ENCODE measurements around the gene ADGB.

Gene ADGB

DNA sequence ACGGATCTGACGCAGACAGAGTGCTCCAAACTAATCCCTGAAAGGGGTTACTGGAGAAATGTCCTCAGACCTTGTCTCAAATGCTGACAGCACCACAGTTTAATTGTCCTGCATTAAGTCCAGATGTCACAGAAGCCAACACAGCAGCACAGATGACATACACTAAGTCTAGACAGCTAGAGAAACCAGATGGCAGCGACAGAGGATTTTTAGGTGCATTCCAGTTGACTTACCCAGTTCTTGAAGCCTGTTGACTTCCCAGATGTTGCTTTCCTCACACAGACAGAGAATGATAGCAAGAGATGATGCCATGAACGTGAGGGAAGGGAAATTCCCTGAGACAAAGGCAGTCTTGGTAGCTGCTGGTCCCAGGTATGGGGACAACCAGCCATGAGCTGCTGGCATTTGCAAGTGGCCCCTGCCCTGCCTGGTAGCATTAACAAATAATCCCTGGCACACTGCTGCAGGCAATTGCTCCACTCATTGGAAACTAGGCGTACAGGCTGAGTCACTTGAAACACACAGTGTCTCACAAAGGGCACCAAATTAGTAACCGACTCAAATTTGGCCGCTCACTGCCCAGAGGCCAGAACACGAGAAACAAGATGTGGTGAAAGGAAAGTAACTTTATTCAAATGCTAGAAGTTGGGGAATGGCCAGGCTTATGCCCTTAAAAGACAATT, 52.2 kb downstream of the ADGB start:
- Histone ChIP-seq H3K9ac (no peak overlapping the region), H3K9me3 (replicated peaks in 1 of 11) (peaks cover 0 to 6% (median 4%) of the 10 kb centered on the region in 11 experiments; a peak in 9 of 22 replicates), H3K27me3 (no peaks in the 10 kb centered on the region), H3K4me1 (no peaks in the 10 kb centered on the region), H4K20me1 (no peaks in the 10 kb centered on the region), H3K36me3 (no peaks in the 10 kb centered on the region), H3K27ac (no peak overlapping the region), H3K4me3 (no peak overlapping the region), H3K4me2 (no peak overlapping the region)
- TF ChIP-seq Cebpa-rat (IDR thresholded peaks at IDR 0.05): no peak

- no peak overlapping the region for H3K4me3 ChIP-seq
- no peak for TF ChIP-seq Cebpa-rat (IDR thresholded peaks at IDR 0.05)
- no peaks in the 10 kb centered on the region for H3K4me1 ChIP-seq
- H3K36me3 ChIP-seq: no peaks in the 10 kb centered on the region
- H3K9me3 ChIP-seq (replicated peaks in 1 of 11): peaks cover 0 to 6% (median 4%) of the 10 kb centered on the region in 11 experiments; a peak in 9 of 22 replicates
- H3K4me2 ChIP-seq: no peak overlapping the region
- no peak overlapping the region for H3K9ac ChIP-seq
- H3K27me3 ChIP-seq: no peaks in the 10 kb centered on the region
- H3K27ac ChIP-seq: no peak overlapping the region
- H4K20me1 ChIP-seq: no peaks in the 10 kb centered on the region
Observed at GRCh38 chr6:146651482-146651863, 52.7 kb downstream of the ADGB start.

DNA sequence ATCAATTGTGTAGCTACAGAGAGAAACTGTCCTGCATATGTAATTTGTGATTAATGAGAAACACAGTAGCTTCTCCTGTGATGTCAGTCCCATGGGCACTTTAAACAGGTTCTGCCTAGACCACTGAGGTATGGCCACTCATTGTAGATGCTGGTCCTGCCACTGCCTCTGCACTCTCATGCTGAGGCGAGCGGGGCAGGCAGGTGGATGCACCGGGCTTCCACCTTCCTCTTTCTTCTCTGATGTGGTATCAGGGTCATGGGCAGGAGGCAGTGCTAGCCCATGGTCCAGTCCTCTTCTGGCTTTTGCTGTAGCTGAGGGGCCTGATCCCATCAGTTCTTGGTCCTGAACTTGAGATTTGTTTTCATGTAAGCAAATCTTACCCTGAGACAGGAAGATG, 58.7 kb downstream of the ADGB start:
- Histone ChIP-seq H3K4me3 (no peak overlapping the region), H3K4me1 (no peaks in the 10 kb centered on the region), H4K20me1 (no peaks in the 10 kb centered on the region), H3K27me3 (no peaks in the 10 kb centered on the region), H3K36me3 (no peaks in the 10 kb centered on the region), H3K9me3 (replicated peaks in 1 of 11) (peaks cover 0 to 6% (median 0%) of the 10 kb centered on the region in 11 experiments; a peak in 1 of 22 replicates), H3K27ac (no peak overlapping the region), H3K9ac (no peak overlapping the region), H3K4me2 (no peak overlapping the region)
- no peak for TF ChIP-seq Cebpa-rat (IDR thresholded peaks at IDR 0.05)

- H3K4me1 ChIP-seq: no peaks in the 10 kb centered on the region
- H3K27me3 ChIP-seq: no peaks in the 10 kb centered on the region
Observed at GRCh38 chr6:146664871-146665360, 66.1 kb downstream of the ADGB start.

GRCh38 chr6:146666909-146667308, 68.1 kb downstream of the ADGB start:
- Histone ChIP-seq H3K27me3 (no peaks in the 10 kb centered on the region), H3K4me2 (no peak overlapping the region), H3K4me3 (no peak overlapping the region), H3K36me3 (no peaks in the 10 kb centered on the region), H3K4me1 (no peaks in the 10 kb centered on the region), H3K27ac (no peak overlapping the region), H4K20me1 (no peaks in the 10 kb centered on the region), H3K9ac (no peak overlapping the region), H3K9me3 (replicated peaks in 1 of 11) (peaks cover 0 to 3% (median 0%) of the 10 kb centered on the region in 11 experiments; a peak in 1 of 22 replicates)
- TF ChIP-seq Cebpa-rat (IDR thresholded peaks at IDR 0.05): no peak

More at GRCh38 chr6:146664871-146665360, 66.1 kb downstream of the ADGB start:
- Histone ChIP-seq H3K27ac (no peak overlapping the region), H3K9ac (no peak overlapping the region), H3K9me3 (replicated peaks in 1 of 11) (peaks cover 0 to 6% (median 0%) of the 10 kb centered on the region in 11 experiments; a peak in 1 of 22 replicates), H3K36me3 (no peaks in the 10 kb centered on the region), H4K20me1 (no peaks in the 10 kb centered on the region), H3K4me3 (no peak overlapping the region), H3K4me2 (no peak overlapping the region)
- TF ChIP-seq Cebpa-rat (IDR thresholded peaks at IDR 0.05): no peak

GRCh38 chr6:146670161-146670560, 71.4 kb downstream of the ADGB start:
- no peak overlapping the region for H3K9ac ChIP-seq
- H3K27me3 ChIP-seq: no peaks in the 10 kb centered on the region
- peaks cover 0 to 7% (median 0%) of the 10 kb centered on the region in 10 experiments; a peak in 6 of 20 replicates for H3K4me1 ChIP-seq
- H3K4me2 ChIP-seq: no peak overlapping the region
- TF ChIP-seq Cebpa-rat (IDR thresholded peaks at IDR 0.05): no peak
- H3K27ac ChIP-seq: no peak overlapping the region
- H3K9me3 ChIP-seq (replicated peaks in 1 of 11): no peaks in the 10 kb centered on the region
- H3K4me3 ChIP-seq: no peak overlapping the region
- no peaks in the 10 kb centered on the region for H3K36me3 ChIP-seq
- H4K20me1 ChIP-seq: no peaks in the 10 kb centered on the region

DNA sequence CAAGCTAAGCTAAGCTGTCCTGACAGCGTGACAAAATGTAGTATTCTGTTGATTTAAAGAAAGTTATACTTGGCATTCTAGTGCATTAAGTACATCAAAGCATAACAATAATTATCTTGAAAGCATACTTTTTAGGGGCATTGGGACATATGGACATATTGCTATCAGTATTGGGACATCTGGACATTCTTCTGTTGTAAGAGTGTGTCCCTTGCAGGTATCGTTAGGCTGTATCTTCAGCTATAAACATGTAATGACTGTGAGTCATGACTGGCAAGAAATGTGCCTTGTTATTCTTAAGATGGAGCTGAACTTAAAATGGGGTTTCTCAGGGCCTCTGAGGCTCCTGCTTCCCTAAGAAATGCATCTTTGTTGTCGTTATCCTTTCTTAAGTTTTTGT, 74.3 kb downstream of the ADGB start:
- no peaks in the 10 kb centered on the region for H3K27me3 ChIP-seq
- no peaks in the 10 kb centered on the region for H3K9me3 ChIP-seq (replicated peaks in 1 of 11)
- H3K9ac ChIP-seq: no peak overlapping the region
- no peaks in the 10 kb centered on the region for H4K20me1 ChIP-seq
- H3K27ac ChIP-seq: no peak overlapping the region
- no peak for TF ChIP-seq Cebpa-rat (IDR thresholded peaks at IDR 0.05)
- no peak overlapping the region for H3K4me3 ChIP-seq
- no peak overlapping the region for H3K4me2 ChIP-seq
- no peaks in the 10 kb centered on the region for H3K36me3 ChIP-seq
- peaks cover 0 to 7% (median 0%) of the 10 kb centered on the region in 10 experiments; a peak in 6 of 20 replicates for H3K4me1 ChIP-seq

DNA sequence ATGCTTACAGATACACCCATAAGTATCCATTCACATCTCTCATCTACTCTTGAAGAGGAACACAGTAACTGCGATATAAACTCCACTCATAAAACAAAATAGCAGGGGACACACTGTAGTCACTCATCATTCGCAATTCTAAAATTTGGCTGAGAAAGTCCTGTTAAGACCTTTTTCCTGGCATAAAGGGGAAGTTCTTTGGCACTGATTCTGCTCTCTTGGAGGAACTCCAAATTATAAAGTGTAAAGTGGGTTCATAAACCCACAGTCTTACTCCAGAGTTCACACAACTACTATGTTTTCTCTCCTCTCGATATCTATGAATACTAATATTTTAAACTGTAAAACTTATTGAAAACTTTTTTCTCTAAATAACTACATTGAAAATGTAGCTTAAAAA, 80.6 kb downstream of the ADGB start:
- H3K27ac ChIP-seq: no peak overlapping the region
- H3K9me3 ChIP-seq (replicated peaks in 1 of 11): no peaks in the 10 kb centered on the region
- H3K4me1 ChIP-seq: peaks cover 0 to 13% (median 0%) of the 10 kb centered on the region in 10 experiments; a peak in 6 of 20 replicates
- peak overlapping the region in 1 of 11 experiments; percentile 2; a peak in 1 of 22 replicates for H3K4me2 ChIP-seq
- no peaks in the 10 kb centered on the region for H3K36me3 ChIP-seq
- H3K9ac ChIP-seq: no peak overlapping the region
- no peaks in the 10 kb centered on the region for H3K27me3 ChIP-seq
- no peak for TF ChIP-seq Cebpa-rat (IDR thresholded peaks at IDR 0.05)
- H3K4me3 ChIP-seq: no peak overlapping the region
- no peaks in the 10 kb centered on the region for H4K20me1 ChIP-seq

DNA sequence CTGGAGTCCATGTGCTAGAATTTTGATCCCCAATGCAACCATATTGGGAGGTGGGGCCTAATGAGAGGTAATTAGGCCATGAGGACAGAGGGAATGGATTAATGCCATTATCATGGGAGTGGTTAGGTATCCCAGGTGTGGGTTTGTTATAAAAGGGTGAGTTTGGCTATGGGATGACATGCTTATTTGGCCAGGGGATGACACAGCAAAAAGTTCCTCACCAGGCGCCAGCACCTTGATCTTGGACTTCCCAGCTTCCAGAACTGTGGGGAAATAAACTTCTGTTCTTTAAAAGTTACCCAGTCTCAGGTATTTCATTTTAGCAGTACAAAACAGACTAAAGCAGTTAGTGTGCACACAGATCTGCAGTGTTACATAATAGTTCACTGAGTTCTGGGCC, 84.1 kb downstream of the ADGB start:
- Histone ChIP-seq H3K4me1 (peaks cover 0 to 10% (median 0%) of the 10 kb centered on the region in 10 experiments; a peak in 4 of 20 replicates), H3K9ac (no peak overlapping the region), H3K4me3 (no peak overlapping the region), H3K4me2 (no peak overlapping the region), H4K20me1 (no peaks in the 10 kb centered on the region), H3K9me3 (replicated peaks in 1 of 11) (no peaks in the 10 kb centered on the region), H3K36me3 (no peaks in the 10 kb centered on the region), H3K27ac (no peak overlapping the region), H3K27me3 (no peaks in the 10 kb centered on the region)
- no peak for TF ChIP-seq Cebpa-rat (IDR thresholded peaks at IDR 0.05)

DNA sequence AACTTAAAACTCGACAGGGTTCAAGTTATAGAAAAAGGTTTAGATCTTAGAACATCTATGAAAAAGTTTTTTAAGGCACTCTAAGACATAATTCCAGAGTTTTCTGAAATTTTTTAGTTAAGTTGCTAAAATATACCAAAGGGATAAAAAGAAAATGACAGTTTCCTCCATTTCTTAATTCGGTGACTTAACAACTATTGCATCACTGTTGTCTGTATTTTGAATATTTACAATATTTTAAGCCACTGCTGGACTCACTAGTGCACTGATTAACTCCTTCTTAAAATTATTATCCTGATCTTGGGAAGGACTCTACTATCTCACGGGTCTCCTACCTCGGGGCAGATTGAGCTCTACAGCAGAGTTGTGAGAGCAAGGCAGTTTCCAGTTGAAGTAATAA, 91.0 kb downstream of the ADGB start:
- Histone ChIP-seq H3K4me2 (no peak overlapping the region), H3K4me1 (no peaks in the 10 kb centered on the region), H3K27ac (no peak overlapping the region), H3K9ac (no peak overlapping the region), H4K20me1 (no peaks in the 10 kb centered on the region), H3K9me3 (replicated peaks in 1 of 11) (no peaks in the 10 kb centered on the region), H3K27me3 (no peaks in the 10 kb centered on the region), H3K4me3 (no peak overlapping the region), H3K36me3 (no peaks in the 10 kb centered on the region)
- no peak for TF ChIP-seq Cebpa-rat (IDR thresholded peaks at IDR 0.05)
